ENCODE results near the gene ARFIP1. TPM values are rescaled to one million over a fixed set of nuclear protein-coding genes. Genes with fewer than 3 reads are reported as not detected.

Gene ARFIP1
- total and polyA plus RNA-seq, 2 of the 8 experiments (the other 6 are each of a cell fraction or from before 2014, with no cell fraction given): 13.5 to 38.0 TPM

DNA sequence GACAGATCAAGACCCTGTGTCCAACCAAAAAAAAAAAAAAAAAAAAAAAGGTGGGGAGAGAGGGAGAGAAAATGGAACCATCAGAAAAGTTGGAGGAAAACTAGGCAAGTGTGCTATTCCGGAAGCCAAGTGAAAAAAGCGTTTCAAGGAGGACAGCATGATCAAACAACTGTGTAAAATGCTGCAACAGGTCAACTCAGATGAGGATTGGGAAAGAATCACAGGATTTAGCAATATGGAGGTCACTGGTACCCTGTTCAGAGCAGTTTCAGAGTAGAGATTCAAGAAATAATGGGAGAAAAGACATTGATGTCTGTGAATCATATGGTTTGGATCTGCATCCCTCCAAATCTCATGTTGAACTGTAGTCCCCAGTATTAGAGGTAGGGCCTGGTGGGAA is 47.8 kb upstream of the ARFIP1 start (continued):
- TF ChIP-seq CHD2 (IDR thresholded peaks at IDR 0.05; ENCODE audit: low read length) (no peak), BCL11A (IDR thresholded peaks at IDR 0.05; ENCODE audit: low read depth in 2 of 2, low read length in 2 of 2) (no peak), RFX5 (IDR thresholded peaks at IDR 0.05; ENCODE audit: borderline replicate concordance, low read depth, low read length) (no peak)
